ENCODE data around the gene ADGRF3. TPM values are rescaled to one million over a fixed set of nuclear protein-coding genes. Genes with fewer than 3 reads are reported as not detected.

Gene ADGRF3
- total and polyA plus RNA-seq, 2 of the 8 experiments (the other 6 are each of a cell fraction or from before 2014, with no cell fraction given): 0.54 to 0.69 TPM

DNA sequence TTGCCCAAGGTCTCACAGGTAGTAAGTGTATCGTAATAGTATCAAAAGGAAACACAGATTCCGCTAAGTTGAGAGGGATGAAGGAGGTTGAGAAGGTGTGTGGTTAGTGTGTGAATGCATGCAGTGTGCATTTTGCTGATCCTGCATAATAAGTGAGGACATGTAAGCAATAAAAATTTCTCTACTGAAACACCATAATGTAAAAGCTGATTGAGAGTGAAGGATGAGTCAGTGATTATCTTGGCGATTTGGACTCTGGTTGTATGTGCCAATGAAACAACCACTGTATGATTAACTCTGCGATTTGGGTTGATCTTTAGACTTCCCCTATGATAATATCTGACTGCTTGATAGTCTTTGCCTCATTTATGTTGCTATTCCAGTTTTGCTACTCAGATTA lies 16.7 kb upstream of the ADGRF3 start:
- H4K91ac ChIP-seq (replicated peaks; ENCODE audit: insufficient read length, low read length): no peak overlapping the region
- no peak overlapping the region for H4K5ac ChIP-seq (ENCODE audit: insufficient read length, low read depth, low read length)
- no peaks in the 10 kb centered on the region for H3K9me3 ChIP-seq (ENCODE audit: insufficient read depth in 2 of 2, low read depth in 1 of 2, low read length in 1 of 2)
- H2BK5ac ChIP-seq (ENCODE audit: low read depth, low read length): no peak overlapping the region
- no peak overlapping the region for H3K18ac ChIP-seq (ENCODE audit: extremely low read depth, low read length)
- H3K4ac ChIP-seq (replicated peaks; ENCODE audit: insufficient read length, low read depth, low read length): no peak overlapping the region
- WGBS, 2 experiments (ENCODE audit: extremely low coverage in 1 of 2, insufficient coverage in 1 of 2, insufficient read length in 1 of 2, insufficient replicate concordance in 2 of 2, low coverage in 1 of 2, low lambda C conversion rate in 2 of 2, missing lambda C conversion rate in 1 of 2): 92% methylated on average over 4 of the region's 4 CpGs; no CpG with 5 or more reads in 1 of the 2 experiments
- no peak overlapping the region for H2AK5ac ChIP-seq (ENCODE audit: low read depth, low read length)
- H3K4me1 ChIP-seq (replicated peaks in 1 of 4; ENCODE audit: control insufficient read depth in 3 of 4, insufficient read depth in 4 of 4, low read length in 3 of 4): no peaks in the 10 kb centered on the region
- H3K23me2 ChIP-seq (ENCODE audit: low read depth, low read length): no peaks in the 10 kb centered on the region
- FAIRE-seq (no peak), DNase-seq (ENCODE audit: low read depth in 1 of 2, low spot score in 2 of 2) (no peak)
- H2BK12ac ChIP-seq (ENCODE audit: low read depth, low read length): no peak overlapping the region
- peaks cover 0 to 10% (median 6%) of the 10 kb centered on the region in 4 experiments; a peak in 6 of 8 replicates for H3K36me3 ChIP-seq (ENCODE audit: control insufficient read depth in 2 of 4, insufficient read depth in 4 of 4, low read length in 3 of 4)
- POLR2A ChIA-PET (ENCODE audit: partially characterized antibody): no interaction called here
- H2AFZ ChIP-seq (ENCODE audit: low read length): no peak overlapping the region
- H3K4me2 ChIP-seq (ENCODE audit: insufficient read depth in 1 of 2, low read depth in 2 of 2, low read length in 2 of 2): no peak overlapping the region
- H3K56ac ChIP-seq (replicated peaks; ENCODE audit: insufficient read length, low read depth, low read length): no peak overlapping the region
- H3K79me1 ChIP-seq (ENCODE audit: low read depth, low read length): peaks cover 3% of the 10 kb centered on the region; the same call in 1 of the 2 replicates
- TF ChIP-seq, protein P1, sequence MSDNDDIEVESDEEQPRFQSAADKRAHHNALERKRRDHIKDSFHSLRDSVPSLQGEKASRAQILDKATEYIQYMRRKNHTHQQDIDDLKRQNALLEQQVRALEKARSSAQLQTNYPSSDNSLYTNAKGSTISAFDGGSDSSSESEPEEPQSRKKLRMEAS (IDR thresholded peaks at IDR 0.05): no peak
- no peak for TF ChIP-seq BACH1 (IDR thresholded peaks at IDR 0.05; ENCODE audit: low read length)
- TF ChIP-seq SIN3A (conservative IDR thresholded peaks at IDR 0.05 in 1 of 2, IDR thresholded peaks at IDR 0.05 in 1 of 2; ENCODE audit: low read depth in 1 of 2, low read length in 2 of 2): no peak
- no peak for TF ChIP-seq POLR2A (IDR thresholded peaks at IDR 0.05; ENCODE audit: control extremely low read depth in 1 of 2, low read depth in 2 of 2, low read length in 2 of 2)
- TF ChIP-seq RFX5 (IDR thresholded peaks at IDR 0.05; ENCODE audit: borderline replicate concordance, low read depth, low read length): no peak
- no peak for TF ChIP-seq TEAD4 (IDR thresholded peaks at IDR 0.05; ENCODE audit: low read depth, low read length)
- TF ChIP-seq RAD21 (IDR thresholded peaks at IDR 0.05 in 1 of 2, conservative IDR thresholded peaks at IDR 0.05 in 1 of 2; ENCODE audit: low read depth in 2 of 2, low read length in 2 of 2): no peak
- TF ChIP-seq RBBP5 (IDR thresholded peaks at IDR 0.05; ENCODE audit: borderline replicate concordance, low read depth, low read length): no peak
- TF ChIP-seq EP300 (IDR thresholded peaks at IDR 0.05; ENCODE audit: borderline replicate concordance in 1 of 2, low read depth in 2 of 2, low read length in 2 of 2): no peak
- no peak for TF ChIP-seq JUN (IDR thresholded peaks at IDR 0.05; ENCODE audit: low read depth, low read length)
- TF ChIP-seq MAFK (IDR thresholded peaks at IDR 0.05; ENCODE audit: low read depth, low read length): no peak; the same call in 1 of the 2 replicates
- TF ChIP-seq SAP30 (IDR thresholded peaks at IDR 0.05; ENCODE audit: insufficient read depth, insufficient replicate concordance, low read length): no peak
- H3K27ac ChIP-seq (ENCODE audit: low read depth, low read length): no peak overlapping the region
- no peak overlapping the region for H2BK120ac ChIP-seq (replicated peaks; ENCODE audit: low read depth, low read length)
- no peaks in the 10 kb centered on the region for H3K27me3 ChIP-seq (replicated peaks in 1 of 4; ENCODE audit: control insufficient read depth in 3 of 4, extremely low read depth in 1 of 4, insufficient read depth in 3 of 4, low read length in 3 of 4)
- no peak overlapping the region for H4K8ac ChIP-seq (ENCODE audit: extremely low read depth, insufficient read depth, low read length)
- H2BK15ac ChIP-seq (ENCODE audit: low read length): no peak overlapping the region
- no peak overlapping the region for H3K9ac ChIP-seq (replicated peaks in 1 of 4; ENCODE audit: extremely low read depth in 1 of 4, low read depth in 3 of 4, low read length in 3 of 4)
- no peak overlapping the region for H3K14ac ChIP-seq (ENCODE audit: insufficient read length)
- H3K23ac ChIP-seq (ENCODE audit: insufficient read length): no peak overlapping the region
- H2BK20ac ChIP-seq (ENCODE audit: low read length): no peak overlapping the region
- CTCF ChIA-PET (ENCODE audit: partially characterized antibody): no interaction called here
- H3K4me3 ChIP-seq (ENCODE audit: extremely low read depth in 1 of 4, insufficient read depth in 2 of 4, low read depth in 3 of 4, low read length in 4 of 4): no peak overlapping the region
- H4K20me1 ChIP-seq (replicated peaks in 1 of 2; ENCODE audit: control insufficient read depth in 1 of 2, insufficient read depth in 2 of 2, low read length in 2 of 2): peaks cover 2 to 11% of the 10 kb centered on the region in 2 experiments
- peaks cover 3 to 44% of the 10 kb centered on the region in 2 experiments; a peak in 3 of 4 replicates for H3K79me2 ChIP-seq (ENCODE audit: control insufficient read depth in 1 of 2, insufficient read depth in 2 of 2, low read length in 2 of 2)
